HepG2 (cell line): ENCODE results near the gene MYL3. TPM values are rescaled to one million over a fixed set of nuclear protein-coding genes. Genes with fewer than 3 reads are reported as not detected.

Source experiments
- ATAC-seq: fragments of 200-7000 bp; cut with Tn5 transposase; 3 replicates; pipeline ENCODE4 v1.9.1; 2020; ENCODE audit warnings: mild to moderate bottlenecking, moderate library complexity
- BruUV-seq: library from RNA; stranded (reverse); fragments of 400-500 nt; replicated peaks from 2 replicates; lab custom pipeline; 2021; lab: Mats Ljungman, UMichigan
- CTCF ChIA-PET: fragments of 300-600 bp; formaldehyde crosslinking; extraction: SDS; loops from one replicate; lab custom pipeline; 2021; ENCODE audit warnings: low total read pairs, inconsistent platforms, low intra/inter-chr PET ratio; lab: Yijun Ruan, JAX
- POLR2A ChIA-PET: fragments of 350-600 bp; sonication (Branson Sonifier 250); formaldehyde crosslinking; loops from one replicate; lab custom pipeline; 2020; ENCODE audit warnings: antibody characterized with exemption, inconsistent platforms; lab: Yijun Ruan, JAX
- DNase-seq: peaks from one replicate; pipeline ENCODE4 v3.0.0-alpha.2; 2015; ENCODE audit warnings: low spot score
- FAIRE-seq: peaks from 3 replicates; lab custom pipeline; 2011; peaks lifted over from hg19 to GRCh38; lab: Jason Lieb, UNC
- H2AFZ ChIP-seq: one replicate; pipeline ENCODE4 v1.6.1; 2011; ENCODE audit warnings: low read length, inconsistent platforms
- H3K27ac ChIP-seq: fragments of 300-600 bp; 3 replicates; pipeline ENCODE4 v1.8.0; 2011; ENCODE audit warnings: mixed run types, mild to moderate bottlenecking, mixed read lengths, low read length, inconsistent platforms; ENCODE audit not compliant: insufficient read depth; ENCODE audit errors: extremely low read length
- H3K27me3 ChIP-seq, 2 experiments: fragments of 200-600 bp in 1 of 2; 2 replicates in 1 of 2; 3 replicates in 1 of 2; pipeline versions ENCODE4 v1.6.0 to v1.8.0; 2011; ENCODE audit warnings: low read length in 2 of 2, mild to moderate bottlenecking in 2 of 2, moderate library complexity in 2 of 2, inconsistent platforms in 1 of 2; ENCODE audit not compliant: insufficient read depth in 2 of 2, control insufficient read depth in 1 of 2
- H3K36me3 ChIP-seq, 2 experiments: fragments of 200-600 bp in 1 of 2; replicated peaks in 1 of 2; 2 replicates in 1 of 2; 3 replicates in 1 of 2; pipeline versions ENCODE4 v1.5.1 to v1.8.0; 2011; ENCODE audit warnings: low read length in 2 of 2, inconsistent platforms in 1 of 2; ENCODE audit not compliant: insufficient read depth in 2 of 2, control insufficient read depth in 1 of 2
- H3K4me1 ChIP-seq: 2 replicates; pipeline ENCODE4 v1.5.1; 2012; ENCODE audit warnings: low read length, inconsistent platforms; ENCODE audit not compliant: insufficient read depth
- H3K4me2 ChIP-seq: 2 replicates; pipeline ENCODE4 v1.6.0; 2011; ENCODE audit warnings: low read depth, low read length, inconsistent platforms
- H3K4me3 ChIP-seq, 3 experiments: fragments of 200-600 bp in 1 of 3; sonication (generic), shearing (Covaris generic) in 1 of 3; replicated peaks in 1 of 3; 2 replicates each; pipeline ENCODE4 v1.5.1; 2011 to 2016; ENCODE audit warnings: low read length in 3 of 3, inconsistent platforms in 2 of 3, low read depth in 2 of 3, mild to moderate bottlenecking in 2 of 3, control low read depth in 1 of 3, mixed read lengths in 1 of 3; ENCODE audit not compliant: insufficient read depth in 1 of 3
- H3K79me2 ChIP-seq: one replicate; pipeline ENCODE4 v1.6.1; 2011; ENCODE audit warnings: low read length, inconsistent platforms; ENCODE audit not compliant: insufficient read depth
- H3K9ac ChIP-seq: 2 replicates; pipeline ENCODE4 v1.6.0; 2011; ENCODE audit warnings: mild to moderate bottlenecking, low read depth, low read length, inconsistent platforms; ENCODE audit not compliant: insufficient read depth
- H3K9me3 ChIP-seq: 2 replicates; pipeline ENCODE4 v1.5.1; 2012; ENCODE audit warnings: mild to moderate bottlenecking, low read length
- H4K20me1 ChIP-seq: 2 replicates; pipeline ENCODE4 v1.6.0; 2011; ENCODE audit warnings: inconsistent platforms, mild to moderate bottlenecking, low read length, moderate library complexity; ENCODE audit not compliant: insufficient read depth
- ERF ChIP-seq: IDR thresholded peaks from 2 replicates; pipeline ENCODE4 v1.6.1; 2018; ENCODE audit warnings: missing biosample characterization, missing genetic modification reagents
- MAFG ChIP-seq: sonication (generic); formaldehyde crosslinking; IDR thresholded peaks from 2 replicates; pipeline ENCODE4 v1.5.1; 2020; ENCODE audit warnings: mild to moderate bottlenecking, missing genetic modification reagents
- SNAPC5 ChIP-seq: sonication (generic); formaldehyde crosslinking; IDR thresholded peaks from 2 replicates; pipeline ENCODE4 v1.8.1; 2023; ENCODE audit warnings: mild to moderate bottlenecking, missing genetic modification reagents, borderline replicate concordance
- TFDP2 ChIP-seq: sonication (generic); formaldehyde crosslinking; IDR thresholded peaks from 2 replicates; pipeline ENCODE4 v1.4.0; 2020; ENCODE audit warnings: missing genetic modification reagents
- WIZ ChIP-seq: sonication (generic); formaldehyde crosslinking; IDR thresholded peaks from 2 replicates; pipeline ENCODE4 v1.5.1; 2020; ENCODE audit warnings: mild to moderate bottlenecking, missing genetic modification reagents
- ZHX1 ChIP-seq: sonication (generic); formaldehyde crosslinking; IDR thresholded peaks from 2 replicates; pipeline ENCODE4 v1.8.1; 2022; ENCODE audit warnings: low read depth, mild to moderate bottlenecking, missing genetic modification reagents
- ZNF124 ChIP-seq: sonication (generic); formaldehyde crosslinking; IDR thresholded peaks from 2 replicates; pipeline ENCODE4 v1.4.0; 2020; ENCODE audit warnings: missing genetic modification reagents
- ZNF280D ChIP-seq: sonication (generic); formaldehyde crosslinking; IDR thresholded peaks from 2 replicates; pipeline ENCODE4 v1.5.1; 2020; ENCODE audit warnings: mild to moderate bottlenecking, missing genetic modification reagents
- ZNF790 ChIP-seq: sonication (generic); formaldehyde crosslinking; IDR thresholded peaks from 2 replicates; pipeline ENCODE4 v1.8.0; 2022; ENCODE audit warnings: missing genetic modification reagents, mild to moderate bottlenecking, borderline replicate concordance
- WGBS: methylation state at CpG from one replicate; pipeline ENCODE4 v1.1.6; 2017; ENCODE audit warnings: low lambda C conversion rate; 5-methylcytosine and 5-hydroxymethylcytosine counted together
- in situ Hi-C: cut with HindIII; loops from 2 replicates; pipeline ENCODE4 v1.10.0; 2017; ENCODE audit warnings: low pct_unique_long_range_greater_than_20kb; ENCODE audit not compliant: extremely low pct_ligation_motif_present
- intact Hi-C: fragments of 100-400 bp; cut with micrococcal nuclease; formaldehyde crosslinking; loops from one replicate; pipeline ENCODE4 v1.10.0; 2022; ENCODE audit not compliant: unreplicated experiment
- polyA plus RNA-seq, 8 experiments: library from polyadenylated mRNA; depleted of rRNA in 3 of 8; stranded (reverse) in 7 of 8; unstranded in 1 of 8; fragments of >200 nt; fragmentation: Illumina TruSeq in 4 of 8; extraction: Trizol in 4 of 8; gene quantifications; 2 replicates each; pipeline versions ENCODE4 v1.2.1 to v1.2.3, GENCODE V29; 2011 to 2016; ENCODE audit warnings: low read depth in 4 of 8, missing spikeins in 1 of 8, mixed read lengths in 1 of 8; ENCODE audit not compliant: insufficient read depth in 1 of 8
- total RNA-seq, 5 experiments: library from RNA; depleted of rRNA; stranded (reverse); fragments of >200 nt; fragmentation: Illumina TruSeq; extraction: Trizol; gene quantifications; 2 replicates each; pipeline ENCODE4 v1.2.3, GENCODE V29; 2016; ENCODE audit warnings: low read depth in 1 of 5

Gene MYL3
- total and polyA plus RNA-seq, 2 of the 13 experiments (the other 11 are each of a cell fraction or from before 2014, with no cell fraction given) = not detected

- in situ Hi-C loops = no loop called here
- BruUV-seq = no TSS peak
- intact Hi-C loops = no loop called here
- no peak overlapping the region for H3K27ac ChIP-seq
- ChIA-PET POLR2A (no interaction called here), CTCF (no interaction called here)
- 19% methylated on average over 3 of the region's 3 CpGs for WGBS
- DNase-seq (no peak), FAIRE-seq (no peak), ATAC-seq (no peak)
- H3K4me3 ChIP-seq = no peak overlapping the region
- H3K4me2 ChIP-seq = no peak overlapping the region
- no peak overlapping the region for H3K9ac ChIP-seq
- no peak overlapping the region for H2AFZ ChIP-seq
- H4K20me1 ChIP-seq = no peaks in the 10 kb centered on the region
- no peaks in the 10 kb centered on the region for H3K4me1 ChIP-seq
- H3K27me3 ChIP-seq = 0 out of 5 replicates have a peak, but pooled peaks cover 0 to 6% of the 10 kb centered on the region in 2 experiments
- H3K9me3 ChIP-seq = no peaks in the 10 kb centered on the region
- no peaks in the 10 kb centered on the region for H3K36me3 ChIP-seq
- no peaks in the 10 kb centered on the region for H3K79me2 ChIP-seq
- TF ChIP-seq ERF = no peak
- no peak for TF ChIP-seq ZNF790 (CRISPR knock-in tag)
- TF ChIP-seq TFDP2 (CRISPR knock-in tag) = no peak
- TF ChIP-seq ZHX1 (CRISPR knock-in tag) = no peak
- no peak for TF ChIP-seq ZNF280D (CRISPR knock-in tag)
- TF ChIP-seq SNAPC5 = no peak
- no peak for TF ChIP-seq ZNF124 (CRISPR knock-in tag)
- no peak for TF ChIP-seq MAFG (CRISPR knock-in tag)
- no peak for TF ChIP-seq WIZ (CRISPR knock-in tag)
These were observed 31.9 kb downstream of the MYL3 start for GRCh38 chr3:46831316-46831715.
